GM12878 (cell line): ENCODE measurements around the gene HSF5. TPM values are rescaled to one million over a fixed set of nuclear protein-coding genes. Genes with fewer than 3 reads are reported as not detected.

Experiments
- ATAC-seq: fragments of 200-7000 bp; cut with Tn5 transposase; 3 replicates; pipeline ENCODE4 v1.9.1; 2020; ENCODE audit warnings: mild to moderate bottlenecking, moderate library complexity
- BruUV-seq: library from RNA; stranded (reverse); fragments of 400-500 nt; replicated peaks from 2 replicates; lab custom pipeline; 2021; lab: Mats Ljungman, UMichigan
- CTCF ChIA-PET: fragments of 300-600 bp; sonication (Branson Sonifier 250); formaldehyde crosslinking; extraction: SDS; loops from one replicate; lab custom pipeline; 2021; ENCODE audit warnings: inconsistent platforms; lab: Yijun Ruan, JAX
- POLR2A ChIA-PET: fragments of 350-600 bp; formaldehyde crosslinking; extraction: SDS; loops from one replicate; lab custom pipeline; 2021; ENCODE audit warnings: inconsistent platforms; lab: Charles Lee
- RAD21 ChIA-PET: fragments of 300-600 bp; sonication (Branson Sonifier 250); formaldehyde crosslinking; loops from one replicate; lab custom pipeline; 2023; ENCODE audit warnings: antibody characterized with exemption; ENCODE audit not compliant: unreplicated experiment; lab: Charles Lee
- SMC1A ChIA-PET: fragments of 300-600 bp; sonication (Branson Sonifier 250); formaldehyde crosslinking; loops from one replicate; lab custom pipeline; 2023; ENCODE audit not compliant: unreplicated experiment, uncharacterized antibody; lab: Charles Lee
- DNase-seq: peaks from one replicate; pipeline ENCODE4 v3.0.0-alpha.2; 2011; ENCODE audit warnings: low read depth, low spot score
- FAIRE-seq: peaks from 3 replicates; lab custom pipeline; 2011; peaks lifted over from hg19 to GRCh38; lab: Jason Lieb, UNC
- H2AFZ ChIP-seq: 2 replicates; pipeline ENCODE4 v1.6.0; 2011; ENCODE audit warnings: low read depth, low read length, control low read depth; ENCODE audit not compliant: control insufficient read depth
- H3K27ac ChIP-seq: 2 replicates; pipeline ENCODE4 v1.5.1; 2011; ENCODE audit warnings: control low read depth; ENCODE audit not compliant: control insufficient read depth, insufficient read depth
- H3K27me3 ChIP-seq, 2 experiments: replicated peaks in 1 of 2; 2 replicates each; pipeline versions ENCODE4 v1.6.0 to v1.6.1; 2011; ENCODE audit warnings: low read length in 1 of 2; ENCODE audit not compliant: control insufficient read depth in 2 of 2, insufficient read depth in 2 of 2
- H3K36me3 ChIP-seq, 2 experiments: 2 replicates each; pipeline ENCODE4 v1.5.1; 2011; ENCODE audit warnings: low read length in 1 of 2; ENCODE audit not compliant: control insufficient read depth in 2 of 2, insufficient read depth in 2 of 2
- H3K4me1 ChIP-seq: 2 replicates; pipeline ENCODE4 v1.6.1; 2011; ENCODE audit warnings: mild to moderate bottlenecking, low read length, moderate library complexity, mixed read lengths; ENCODE audit not compliant: control insufficient read depth, insufficient read depth
- H3K4me2 ChIP-seq: 2 replicates; pipeline ENCODE4 v1.6.0; 2011; ENCODE audit warnings: control low read depth; ENCODE audit not compliant: control insufficient read depth, insufficient read depth
- H3K4me3 ChIP-seq: fragments of 200-600 bp; sonication (generic); 2 replicates; pipeline ENCODE4 v1.5.1; 2016
- H3K79me2 ChIP-seq: 2 replicates; pipeline ENCODE4 v1.6.0; 2011; ENCODE audit warnings: low read length; ENCODE audit not compliant: control insufficient read depth, insufficient read depth
- H3K9ac ChIP-seq: 2 replicates; pipeline ENCODE4 v1.8.0; 2011; ENCODE audit warnings: low read length, control low read depth, mixed read lengths; ENCODE audit not compliant: control insufficient read depth, insufficient read depth
- H3K9me3 ChIP-seq: replicated peaks from 3 replicates; pipeline ENCODE4 v1.5.1; 2011; ENCODE audit warnings: mild to moderate bottlenecking, low read length; ENCODE audit not compliant: control insufficient read depth, insufficient read depth
- H4K20me1 ChIP-seq: 2 replicates; pipeline ENCODE4 v1.6.0; 2011; ENCODE audit not compliant: control insufficient read depth, insufficient read depth
- HDAC2 ChIP-seq: fragments of 200-600 bp; sonication (generic); IDR thresholded peaks from 2 replicates; pipeline ENCODE4 v1.6.1; 2017
- JUND ChIP-seq: IDR thresholded peaks from 2 replicates; pipeline ENCODE4 v1.6.1; 2012; ENCODE audit warnings: low read depth, mild to moderate bottlenecking, low read length, improper control_type of control experiment, moderate library complexity
- NR2C1 ChIP-seq: fragments of 450-650 bp; IDR thresholded peaks from 2 replicates; pipeline ENCODE4 v1.6.1; 2017; ENCODE audit warnings: antibody characterized with exemption, mild to moderate bottlenecking, moderate library complexity
- PAX8 ChIP-seq: fragments of 450-650 bp; IDR thresholded peaks from 2 replicates; pipeline ENCODE4 v1.6.1; 2017; ENCODE audit warnings: mild to moderate bottlenecking, moderate library complexity
- POLR2AphosphoS5 ChIP-seq: IDR thresholded peaks from 2 replicates; pipeline ENCODE4 v1.6.1; 2011; ENCODE audit warnings: mild to moderate bottlenecking, low read length, inconsistent platforms
- POU2F2 ChIP-seq: IDR thresholded peaks from 3 replicates; pipeline ENCODE4 v1.6.1; 2011; ENCODE audit warnings: low read depth, mild to moderate bottlenecking, low read length, borderline replicate concordance
- RAD51 ChIP-seq: fragments of 450-650 bp; IDR thresholded peaks from 2 replicates; pipeline ENCODE4 v1.6.1; 2016; ENCODE audit warnings: moderate library complexity, mild to moderate bottlenecking, inconsistent platforms
- YY1 ChIP-seq: IDR thresholded peaks from 2 replicates; pipeline ENCODE4 v1.6.1; 2011; ENCODE audit warnings: low read depth, mild to moderate bottlenecking, low read length
- ZNF24 ChIP-seq: fragments of 450-650 bp; IDR thresholded peaks from 2 replicates; pipeline ENCODE4 v1.6.1; 2017; ENCODE audit warnings: antibody characterized with exemption, mild to moderate bottlenecking
- WGBS: methylation state at CpG from one replicate; pipeline ENCODE4 v1.1.6; 2016; ENCODE audit warnings: low lambda C conversion rate; ENCODE audit not compliant: insufficient replicate concordance, insufficient coverage; ENCODE audit errors: missing lambda C conversion rate; 5-methylcytosine and 5-hydroxymethylcytosine counted together
- in situ Hi-C: fragments of 300-500 bp; cut with MboI; formaldehyde crosslinking; loops from 9 replicates; pipeline ENCODE4 v1.14.3; 2018; ENCODE audit warnings: mixed read lengths
- intact Hi-C: fragments of 100-400 bp; cut with micrococcal nuclease; formaldehyde crosslinking; loops from one replicate; pipeline ENCODE4 v1.14.2; 2022; ENCODE audit not compliant: unreplicated experiment
- polyA plus RNA-seq, 11 experiments: library from polyadenylated mRNA; depleted of rRNA in 4 of 11; unstranded in 6 of 11; stranded (reverse) in 5 of 11; fragments of >200 nt; fragmentation: Nextera tagmentation in 4 of 11; fragmentation: Illumina TruSeq in 1 of 11; extraction: Ambion mirVana in 4 of 11; extraction: Trizol in 1 of 11; gene quantifications; 1 replicate in 1 of 11; 2 replicates in 10 of 11; pipeline versions ENCODE4 v1.2.1 to v1.2.3, GENCODE V29; 2011 to 2016; ENCODE audit warnings: inconsistent platforms in 2 of 11, missing spikeins in 2 of 11, low read depth in 1 of 11
- total RNA-seq, 4 experiments: library from RNA; depleted of rRNA in 3 of 4; stranded (reverse); fragments of >200 nt in 3 of 4; fragmentation: Illumina TruSeq in 1 of 4; extraction: Trizol in 1 of 4; gene quantifications; 2 replicates each; pipeline versions ENCODE4 v1.2.1 to v1.2.3, GENCODE V29; 2013 to 2021
- TF ChIP-seq, protein P1 (sequence below): fragments of 450-650 bp; IDR thresholded peaks from 2 replicates; pipeline ENCODE4 v1.6.1; 2017; ENCODE audit warnings: mild to moderate bottlenecking, moderate library complexity
- TF ChIP-seq, protein P2 (sequence below): fragments of 450-650 bp; conservative IDR thresholded peaks from 2 replicates; pipeline ENCODE4 v1.6.1; 2017; ENCODE audit warnings: mild to moderate bottlenecking, moderate library complexity
- TF ChIP-seq, protein P3 (sequence below): fragments of 450-650 bp; IDR thresholded peaks from 2 replicates; pipeline ENCODE4 v1.6.1; 2016; ENCODE audit warnings: mild to moderate bottlenecking
- TF ChIP-seq, protein P4 (sequence below): fragments of 450-650 bp; IDR thresholded peaks from 2 replicates; pipeline ENCODE4 v1.6.1; 2017; ENCODE audit warnings: mild to moderate bottlenecking, low read depth, inconsistent platforms; ENCODE audit not compliant: poor library complexity, severe bottlenecking

HSF5 gene
- total and polyA plus RNA-seq, 10 of the 15 experiments (the other 5 are each of a cell fraction or from before 2014, with no cell fraction given) = 0.02 to 0.18 (median 0.06) TPM; not detected in 4

DNA sequence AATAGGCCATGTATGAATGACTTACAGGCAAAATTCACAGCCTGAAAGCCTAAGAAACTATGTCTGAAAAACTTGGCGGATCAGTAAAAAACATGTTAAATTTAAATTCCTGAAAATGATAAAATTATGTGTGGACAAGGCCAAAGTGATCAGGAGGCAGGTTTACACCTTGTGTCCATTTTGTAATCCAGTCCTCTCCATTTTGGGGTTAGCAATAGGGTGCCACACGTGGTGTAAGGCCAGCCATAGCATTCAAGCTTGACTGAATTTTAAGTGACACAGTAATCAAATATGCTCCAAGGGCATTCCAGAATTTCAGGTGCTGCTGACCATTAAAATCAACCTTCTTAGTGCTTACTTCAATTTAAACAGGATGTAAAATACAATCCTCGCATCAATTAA, 73.6 kb downstream of the HSF5 start:
- in situ Hi-C loops (no loop called here), intact Hi-C loops (loop anchor here (2.0 kb wide), 1 partner anchor 32 kb away; no protein-coding TSS in a partner anchor)
- ChIA-PET CTCF (interaction anchor here (1.0 to 6.1 kb wide), 11 partner anchors 13 to 111 kb away, joined by 3 to 102 read pairs (median 23); partner anchors contain the start of genes SUPT4H1 and TSPOAP1), SMC1A (interaction anchor here (1.3 to 8.1 kb wide), 14 partner anchors 9 to 98 kb away, joined by 3 to 195 read pairs (median 8); partner anchors contain the start of gene SUPT4H1), RAD21 (interaction anchor here (0.8 to 6.6 kb wide), 11 partner anchors 9 to 104 kb away, joined by 3 to 323 read pairs (median 4); partner anchors contain the start of gene SUPT4H1), POLR2A (interaction anchor here (0.7 to 8.5 kb wide), 8 partner anchors 8 to 161 kb away, joined by 3 to 373 read pairs (median 6); partner anchors contain the start of gene SUPT4H1)
- H3K4me1 ChIP-seq = peaks cover 5% of the 10 kb centered on the region; the same call in 1 of the 2 replicates
- no peak for FAIRE-seq
- H3K27ac ChIP-seq = peak overlapping the region; percentile 56; the same call in 1 of the 2 replicates
- peak; percentile 60 for ATAC-seq
- H3K9ac ChIP-seq = peak overlapping the region; percentile 52
- no peaks in the 10 kb centered on the region for H3K9me3 ChIP-seq
- H3K4me2 ChIP-seq = peak overlapping the region; percentile 12; the same call in 1 of the 2 replicates
- WGBS = 54% methylated on average over 3 of the region's 3 CpGs
- peaks cover 67% of the 10 kb centered on the region for H3K79me2 ChIP-seq
- H3K4me3 ChIP-seq = peak overlapping the region; percentile 48
- no peaks in the 10 kb centered on the region for H3K36me3 ChIP-seq
- no peaks in the 10 kb centered on the region for H3K27me3 ChIP-seq
- H2AFZ ChIP-seq = no peak overlapping the region; the same call in 1 of the 2 replicates
- BruUV-seq = no TSS peak
- no peaks in the 10 kb centered on the region for H4K20me1 ChIP-seq
- DNase-seq = no peak
- 0 out of 2 replicates have a peak, but pooled peaks have one; percentile 29 for TF ChIP-seq POLR2AphosphoS5
- TF ChIP-seq, protein P1, sequence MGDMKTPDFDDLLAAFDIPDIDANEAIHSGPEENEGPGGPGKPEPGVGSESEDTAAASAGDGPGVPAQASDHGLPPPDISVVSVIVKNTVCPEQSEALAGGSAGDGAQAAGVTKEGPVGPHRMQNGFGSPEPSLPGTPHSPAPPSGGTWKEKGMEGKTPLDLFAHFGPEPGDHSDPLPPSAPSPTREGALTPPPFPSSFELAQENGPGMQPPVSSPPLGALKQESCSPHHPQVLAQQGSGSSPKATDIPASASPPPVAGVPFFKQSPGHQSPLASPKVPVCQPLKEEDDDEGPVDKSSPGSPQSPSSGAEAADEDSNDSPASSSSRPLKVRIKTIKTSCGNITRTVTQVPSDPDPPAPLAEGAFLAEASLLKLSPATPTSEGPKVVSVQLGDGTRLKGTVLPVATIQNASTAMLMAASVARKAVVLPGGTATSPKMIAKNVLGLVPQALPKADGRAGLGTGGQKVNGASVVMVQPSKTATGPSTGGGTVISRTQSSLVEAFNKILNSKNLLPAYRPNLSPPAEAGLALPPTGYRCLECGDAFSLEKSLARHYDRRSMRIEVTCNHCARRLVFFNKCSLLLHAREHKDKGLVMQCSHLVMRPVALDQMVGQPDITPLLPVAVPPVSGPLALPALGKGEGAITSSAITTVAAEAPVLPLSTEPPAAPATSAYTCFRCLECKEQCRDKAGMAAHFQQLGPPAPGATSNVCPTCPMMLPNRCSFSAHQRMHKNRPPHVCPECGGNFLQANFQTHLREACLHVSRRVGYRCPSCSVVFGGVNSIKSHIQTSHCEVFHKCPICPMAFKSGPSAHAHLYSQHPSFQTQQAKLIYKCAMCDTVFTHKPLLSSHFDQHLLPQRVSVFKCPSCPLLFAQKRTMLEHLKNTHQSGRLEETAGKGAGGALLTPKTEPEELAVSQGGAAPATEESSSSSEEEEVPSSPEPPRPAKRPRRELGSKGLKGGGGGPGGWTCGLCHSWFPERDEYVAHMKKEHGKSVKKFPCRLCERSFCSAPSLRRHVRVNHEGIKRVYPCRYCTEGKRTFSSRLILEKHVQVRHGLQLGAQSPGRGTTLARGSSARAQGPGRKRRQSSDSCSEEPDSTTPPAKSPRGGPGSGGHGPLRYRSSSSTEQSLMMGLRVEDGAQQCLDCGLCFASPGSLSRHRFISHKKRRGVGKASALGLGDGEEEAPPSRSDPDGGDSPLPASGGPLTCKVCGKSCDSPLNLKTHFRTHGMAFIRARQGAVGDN = 0 out of 2 replicates have a peak, but pooled peaks have one; percentile 67
- peak; percentile 59; the same call in 1 of the 2 replicates for TF ChIP-seq NR2C1
- TF ChIP-seq, protein P2, sequence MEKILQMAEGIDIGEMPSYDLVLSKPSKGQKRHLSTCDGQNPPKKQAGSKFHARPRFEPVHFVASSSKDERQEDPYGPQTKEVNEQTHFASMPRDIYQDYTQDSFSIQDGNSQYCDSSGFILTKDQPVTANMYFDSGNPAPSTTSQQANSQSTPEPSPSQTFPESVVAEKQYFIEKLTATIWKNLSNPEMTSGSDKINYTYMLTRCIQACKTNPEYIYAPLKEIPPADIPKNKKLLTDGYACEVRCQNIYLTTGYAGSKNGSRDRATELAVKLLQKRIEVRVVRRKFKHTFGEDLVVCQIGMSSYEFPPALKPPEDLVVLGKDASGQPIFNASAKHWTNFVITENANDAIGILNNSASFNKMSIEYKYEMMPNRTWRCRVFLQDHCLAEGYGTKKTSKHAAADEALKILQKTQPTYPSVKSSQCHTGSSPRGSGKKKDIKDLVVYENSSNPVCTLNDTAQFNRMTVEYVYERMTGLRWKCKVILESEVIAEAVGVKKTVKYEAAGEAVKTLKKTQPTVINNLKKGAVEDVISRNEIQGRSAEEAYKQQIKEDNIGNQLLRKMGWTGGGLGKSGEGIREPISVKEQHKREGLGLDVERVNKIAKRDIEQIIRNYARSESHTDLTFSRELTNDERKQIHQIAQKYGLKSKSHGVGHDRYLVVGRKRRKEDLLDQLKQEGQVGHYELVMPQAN = 0 out of 2 replicates have a peak, but pooled peaks have one; percentile 35
- no peak for TF ChIP-seq ZNF24
- TF ChIP-seq RAD51 = peak; percentile 87
- peak; percentile 18; the same call in 1 of the 3 replicates for TF ChIP-seq POU2F2
- TF ChIP-seq HDAC2 = no peak
- TF ChIP-seq JUND = no peak
- TF ChIP-seq, protein P3, sequence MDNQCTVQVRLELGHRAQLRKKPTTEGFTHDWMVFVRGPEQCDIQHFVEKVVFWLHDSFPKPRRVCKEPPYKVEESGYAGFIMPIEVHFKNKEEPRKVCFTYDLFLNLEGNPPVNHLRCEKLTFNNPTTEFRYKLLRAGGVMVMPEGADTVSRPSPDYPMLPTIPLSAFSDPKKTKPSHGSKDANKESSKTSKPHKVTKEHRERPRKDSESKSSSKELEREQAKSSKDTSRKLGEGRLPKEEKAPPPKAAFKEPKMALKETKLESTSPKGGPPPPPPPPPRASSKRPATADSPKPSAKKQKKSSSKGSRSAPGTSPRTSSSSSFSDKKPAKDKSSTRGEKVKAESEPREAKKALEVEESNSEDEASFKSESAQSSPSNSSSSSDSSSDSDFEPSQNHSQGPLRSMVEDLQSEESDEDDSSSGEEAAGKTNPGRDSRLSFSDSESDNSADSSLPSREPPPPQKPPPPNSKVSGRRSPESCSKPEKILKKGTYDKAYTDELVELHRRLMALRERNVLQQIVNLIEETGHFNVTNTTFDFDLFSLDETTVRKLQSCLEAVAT = peak; percentile 38
- TF ChIP-seq, protein P4, sequence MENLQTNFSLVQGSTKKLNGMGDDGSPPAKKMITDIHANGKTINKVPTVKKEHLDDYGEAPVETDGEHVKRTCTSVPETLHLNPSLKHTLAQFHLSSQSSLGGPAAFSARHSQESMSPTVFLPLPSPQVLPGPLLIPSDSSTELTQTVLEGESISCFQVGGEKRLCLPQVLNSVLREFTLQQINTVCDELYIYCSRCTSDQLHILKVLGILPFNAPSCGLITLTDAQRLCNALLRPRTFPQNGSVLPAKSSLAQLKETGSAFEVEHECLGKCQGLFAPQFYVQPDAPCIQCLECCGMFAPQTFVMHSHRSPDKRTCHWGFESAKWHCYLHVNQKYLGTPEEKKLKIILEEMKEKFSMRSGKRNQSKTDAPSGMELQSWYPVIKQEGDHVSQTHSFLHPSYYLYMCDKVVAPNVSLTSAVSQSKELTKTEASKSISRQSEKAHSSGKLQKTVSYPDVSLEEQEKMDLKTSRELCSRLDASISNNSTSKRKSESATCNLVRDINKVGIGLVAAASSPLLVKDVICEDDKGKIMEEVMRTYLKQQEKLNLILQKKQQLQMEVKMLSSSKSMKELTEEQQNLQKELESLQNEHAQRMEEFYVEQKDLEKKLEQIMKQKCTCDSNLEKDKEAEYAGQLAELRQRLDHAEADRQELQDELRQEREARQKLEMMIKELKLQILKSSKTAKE = peak; percentile 9
- TF ChIP-seq YY1 = peak; percentile 92
- TF ChIP-seq PAX8 = 0 out of 2 replicates have a peak, but pooled peaks have one; percentile 29
